ENCODE data around the gene PHIP. TPM values are rescaled to one million over a fixed set of nuclear protein-coding genes. Genes with fewer than 3 reads are reported as not detected.

The PHIP gene
- total RNA-seq, 1 experiment from 2014 or later, result 29.0 TPM

Other genes starting within 250 kb of the PHIP start
- gene IRAK1BP1, start 210.7 kb downstream of the PHIP start, total RNA-seq (2021), result 4.3 TPM in 2 replicates
- gene HMGN3, start 156.4 kb upstream of the PHIP start, total RNA-seq (2021), result 52.2 and 62.3 TPM in 2 replicates

All from PC-9 (cell line).